Neural cell (in vitro differentiated cells): Measurements from ENCODE around the gene PCDHB9.
"Not testable (repeated sequence)": the region's sequence is repeated elsewhere in the genome, so short reads cannot be mapped to it uniquely, and the experiment has no call there.

Source experiments
- POLR2AphosphoS5 ChIP-seq: IDR thresholded peaks from 2 replicates; pipeline ENCODE4 v1.6.1; 2012
- RAD21 ChIP-seq: fragments of 450-650 bp; conservative IDR thresholded peaks from 2 replicates; pipeline ENCODE4 v1.6.1; 2014; ENCODE audit warnings: antibody characterized with exemption, mild to moderate bottlenecking, moderate library complexity
- SMC3 ChIP-seq: fragments of 450-650 bp; conservative IDR thresholded peaks from 2 replicates; pipeline ENCODE4 v1.6.1; 2014; ENCODE audit warnings: antibody characterized with exemption, mild to moderate bottlenecking, moderate library complexity; ENCODE audit not compliant: poor library complexity
- TAF1 ChIP-seq: IDR thresholded peaks from 2 replicates; pipeline ENCODE4 v1.6.1; 2012; ENCODE audit warnings: low read depth
- TF ChIP-seq, protein P1 (sequence below): fragments of 450-650 bp; IDR thresholded peaks from 2 replicates; pipeline ENCODE4 v1.5.1; 2014; ENCODE audit warnings: antibody characterized with exemption, mild to moderate bottlenecking, moderate library complexity; ENCODE audit not compliant: poor library complexity, severe bottlenecking
- TF ChIP-seq, protein P2 (sequence below): IDR thresholded peaks from 2 replicates; pipeline ENCODE4 v1.6.1; 2012; ENCODE audit warnings: borderline replicate concordance

DNA sequence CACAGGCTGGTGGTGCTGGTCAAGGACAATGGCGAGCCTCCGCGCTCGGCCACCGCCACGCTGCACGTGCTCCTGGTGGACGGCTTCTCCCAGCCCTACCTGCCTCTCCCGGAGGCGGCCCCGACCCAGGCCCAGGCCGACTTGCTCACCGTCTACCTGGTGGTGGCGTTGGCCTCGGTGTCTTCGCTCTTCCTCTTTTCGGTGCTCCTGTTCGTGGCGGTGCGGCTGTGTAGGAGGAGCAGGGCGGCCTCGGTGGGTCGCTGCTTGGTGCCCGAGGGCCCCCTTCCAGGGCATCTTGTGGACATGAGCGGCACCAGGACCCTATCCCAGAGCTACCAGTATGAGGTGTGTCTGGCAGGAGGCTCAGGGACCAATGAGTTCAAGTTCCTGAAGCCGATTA, 29.1 kb downstream of the PCDHB9 start:
- TF ChIP-seq, protein P1, sequence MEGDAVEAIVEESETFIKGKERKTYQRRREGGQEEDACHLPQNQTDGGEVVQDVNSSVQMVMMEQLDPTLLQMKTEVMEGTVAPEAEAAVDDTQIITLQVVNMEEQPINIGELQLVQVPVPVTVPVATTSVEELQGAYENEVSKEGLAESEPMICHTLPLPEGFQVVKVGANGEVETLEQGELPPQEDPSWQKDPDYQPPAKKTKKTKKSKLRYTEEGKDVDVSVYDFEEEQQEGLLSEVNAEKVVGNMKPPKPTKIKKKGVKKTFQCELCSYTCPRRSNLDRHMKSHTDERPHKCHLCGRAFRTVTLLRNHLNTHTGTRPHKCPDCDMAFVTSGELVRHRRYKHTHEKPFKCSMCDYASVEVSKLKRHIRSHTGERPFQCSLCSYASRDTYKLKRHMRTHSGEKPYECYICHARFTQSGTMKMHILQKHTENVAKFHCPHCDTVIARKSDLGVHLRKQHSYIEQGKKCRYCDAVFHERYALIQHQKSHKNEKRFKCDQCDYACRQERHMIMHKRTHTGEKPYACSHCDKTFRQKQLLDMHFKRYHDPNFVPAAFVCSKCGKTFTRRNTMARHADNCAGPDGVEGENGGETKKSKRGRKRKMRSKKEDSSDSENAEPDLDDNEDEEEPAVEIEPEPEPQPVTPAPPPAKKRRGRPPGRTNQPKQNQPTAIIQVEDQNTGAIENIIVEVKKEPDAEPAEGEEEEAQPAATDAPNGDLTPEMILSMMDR = not testable (repeated sequence)
- not testable (repeated sequence) for TF ChIP-seq RAD21, POLR2AphosphoS5, TAF1, SMC3
- TF ChIP-seq, protein P2, sequence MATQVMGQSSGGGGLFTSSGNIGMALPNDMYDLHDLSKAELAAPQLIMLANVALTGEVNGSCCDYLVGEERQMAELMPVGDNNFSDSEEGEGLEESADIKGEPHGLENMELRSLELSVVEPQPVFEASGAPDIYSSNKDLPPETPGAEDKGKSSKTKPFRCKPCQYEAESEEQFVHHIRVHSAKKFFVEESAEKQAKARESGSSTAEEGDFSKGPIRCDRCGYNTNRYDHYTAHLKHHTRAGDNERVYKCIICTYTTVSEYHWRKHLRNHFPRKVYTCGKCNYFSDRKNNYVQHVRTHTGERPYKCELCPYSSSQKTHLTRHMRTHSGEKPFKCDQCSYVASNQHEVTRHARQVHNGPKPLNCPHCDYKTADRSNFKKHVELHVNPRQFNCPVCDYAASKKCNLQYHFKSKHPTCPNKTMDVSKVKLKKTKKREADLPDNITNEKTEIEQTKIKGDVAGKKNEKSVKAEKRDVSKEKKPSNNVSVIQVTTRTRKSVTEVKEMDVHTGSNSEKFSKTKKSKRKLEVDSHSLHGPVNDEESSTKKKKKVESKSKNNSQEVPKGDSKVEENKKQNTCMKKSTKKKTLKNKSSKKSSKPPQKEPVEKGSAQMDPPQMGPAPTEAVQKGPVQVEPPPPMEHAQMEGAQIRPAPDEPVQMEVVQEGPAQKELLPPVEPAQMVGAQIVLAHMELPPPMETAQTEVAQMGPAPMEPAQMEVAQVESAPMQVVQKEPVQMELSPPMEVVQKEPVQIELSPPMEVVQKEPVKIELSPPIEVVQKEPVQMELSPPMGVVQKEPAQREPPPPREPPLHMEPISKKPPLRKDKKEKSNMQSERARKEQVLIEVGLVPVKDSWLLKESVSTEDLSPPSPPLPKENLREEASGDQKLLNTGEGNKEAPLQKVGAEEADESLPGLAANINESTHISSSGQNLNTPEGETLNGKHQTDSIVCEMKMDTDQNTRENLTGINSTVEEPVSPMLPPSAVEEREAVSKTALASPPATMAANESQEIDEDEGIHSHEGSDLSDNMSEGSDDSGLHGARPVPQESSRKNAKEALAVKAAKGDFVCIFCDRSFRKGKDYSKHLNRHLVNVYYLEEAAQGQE = not testable (repeated sequence)
